G401 (cell line): ENCODE results near the gene FBXW10B. TPM values are rescaled to one million over a fixed set of nuclear protein-coding genes. Genes with fewer than 3 reads are reported as not detected.
"Not testable (repeated sequence)": the region's sequence is repeated elsewhere in the genome, so short reads cannot be mapped to it uniquely, and the experiment has no call there.

Experiments
- DNase-seq: peaks from one replicate; pipeline ENCODE4 v3.0.0-alpha.2; 2015; ENCODE audit warnings: low spot score
- in situ Hi-C: cut with HindIII; loops from 2 replicates; pipeline ENCODE4 v1.10.0; 2016; ENCODE audit warnings: low sequenced_read_pairs, mixed read lengths
- total RNA-seq: library from RNA; depleted of rRNA; stranded (reverse); fragments of >200 nt; shearing (Covaris generic); gene quantifications from 2 replicates; pipeline ENCODE4 v1.2.3, GENCODE V29; 2014; rRNA removed

The FBXW10B gene
- total RNA-seq, 1 experiment from 2014 or later, result not detected

GRCh38 chr17:15573870-15574269 lies 45.6 kb downstream of the FBXW10B start:
- peak; percentile 40 for DNase-seq

More at GRCh38 chr17:15573870-15574269, 45.6 kb downstream of the FBXW10B start:
- in situ Hi-C loops, result not testable (repeated sequence)

Other genes starting within 250 kb of the FBXW10B start
- 1.9 and 5.0 TPM in 2 replicates for gene CDRT4, start 152.1 kb downstream of the FBXW10B start, total RNA-seq
- gene TVP23C, start 56.2 kb downstream of the FBXW10B start, total RNA-seq, result 4.1 and 10.3 TPM in 2 replicates
- 19.0 and 47.9 TPM in 2 replicates for gene TRIM16, start 64.6 kb upstream of the FBXW10B start, total RNA-seq
- gene ZNF286A, start 80.0 kb upstream of the FBXW10B start, total RNA-seq, result 24.3 and 56.3 TPM in 2 replicates
- gene TBC1D26, start 112.6 kb upstream of the FBXW10B start, total RNA-seq, result 0.61 TPM in 1 of 2 replicates, not detected in the other